GM12878 (cell line): Measurements from ENCODE around the gene FAM163B. TPM values are rescaled to one million over a fixed set of nuclear protein-coding genes. Genes with fewer than 3 reads are reported as not detected.

ENCODE experiments used
- ATAC-seq: fragments of 200-7000 bp; cut with Tn5 transposase; 3 replicates; pipeline ENCODE4 v1.9.1; 2020; ENCODE audit warnings: mild to moderate bottlenecking, moderate library complexity
- BruUV-seq: library from RNA; stranded (reverse); fragments of 400-500 nt; replicated peaks from 2 replicates; lab custom pipeline; 2021; lab: Mats Ljungman, UMichigan
- CTCF ChIA-PET: fragments of 300-600 bp; sonication (Branson Sonifier 250); formaldehyde crosslinking; extraction: SDS; loops from one replicate; lab custom pipeline; 2021; ENCODE audit warnings: inconsistent platforms; lab: Yijun Ruan, JAX
- POLR2A ChIA-PET: fragments of 350-600 bp; formaldehyde crosslinking; extraction: SDS; loops from one replicate; lab custom pipeline; 2021; ENCODE audit warnings: inconsistent platforms; lab: Charles Lee
- RAD21 ChIA-PET: fragments of 300-600 bp; sonication (Branson Sonifier 250); formaldehyde crosslinking; loops from one replicate; lab custom pipeline; 2023; ENCODE audit warnings: antibody characterized with exemption; ENCODE audit not compliant: unreplicated experiment; lab: Charles Lee
- SMC1A ChIA-PET: fragments of 300-600 bp; sonication (Branson Sonifier 250); formaldehyde crosslinking; loops from one replicate; lab custom pipeline; 2023; ENCODE audit not compliant: unreplicated experiment, uncharacterized antibody; lab: Charles Lee
- DNase-seq: peaks from one replicate; pipeline ENCODE4 v3.0.0-alpha.2; 2011; ENCODE audit warnings: low read depth, low spot score
- FAIRE-seq: peaks from 3 replicates; lab custom pipeline; 2011; peaks lifted over from hg19 to GRCh38; lab: Jason Lieb, UNC
- H2AFZ ChIP-seq: 2 replicates; pipeline ENCODE4 v1.6.0; 2011; ENCODE audit warnings: low read depth, low read length, control low read depth; ENCODE audit not compliant: control insufficient read depth
- H3K27ac ChIP-seq: 2 replicates; pipeline ENCODE4 v1.5.1; 2011; ENCODE audit warnings: control low read depth; ENCODE audit not compliant: control insufficient read depth, insufficient read depth
- H3K27me3 ChIP-seq, 2 experiments: replicated peaks in 1 of 2; 2 replicates each; pipeline versions ENCODE4 v1.6.0 to v1.6.1; 2011; ENCODE audit warnings: low read length in 1 of 2; ENCODE audit not compliant: control insufficient read depth in 2 of 2, insufficient read depth in 2 of 2
- H3K36me3 ChIP-seq, 2 experiments: 2 replicates each; pipeline ENCODE4 v1.5.1; 2011; ENCODE audit warnings: low read length in 1 of 2; ENCODE audit not compliant: control insufficient read depth in 2 of 2, insufficient read depth in 2 of 2
- H3K4me1 ChIP-seq: 2 replicates; pipeline ENCODE4 v1.6.1; 2011; ENCODE audit warnings: mild to moderate bottlenecking, low read length, moderate library complexity, mixed read lengths; ENCODE audit not compliant: control insufficient read depth, insufficient read depth
- H3K4me2 ChIP-seq: 2 replicates; pipeline ENCODE4 v1.6.0; 2011; ENCODE audit warnings: control low read depth; ENCODE audit not compliant: control insufficient read depth, insufficient read depth
- H3K4me3 ChIP-seq: fragments of 200-600 bp; sonication (generic); 2 replicates; pipeline ENCODE4 v1.5.1; 2016
- H3K79me2 ChIP-seq: 2 replicates; pipeline ENCODE4 v1.6.0; 2011; ENCODE audit warnings: low read length; ENCODE audit not compliant: control insufficient read depth, insufficient read depth
- H3K9ac ChIP-seq: 2 replicates; pipeline ENCODE4 v1.8.0; 2011; ENCODE audit warnings: low read length, control low read depth, mixed read lengths; ENCODE audit not compliant: control insufficient read depth, insufficient read depth
- H3K9me3 ChIP-seq: replicated peaks from 3 replicates; pipeline ENCODE4 v1.5.1; 2011; ENCODE audit warnings: mild to moderate bottlenecking, low read length; ENCODE audit not compliant: control insufficient read depth, insufficient read depth
- H4K20me1 ChIP-seq: 2 replicates; pipeline ENCODE4 v1.6.0; 2011; ENCODE audit not compliant: control insufficient read depth, insufficient read depth
- BCL11A ChIP-seq: IDR thresholded peaks from 2 replicates; pipeline ENCODE4 v1.6.1; 2011; ENCODE audit warnings: low read depth, low read length
- BHLHE40 ChIP-seq, 2 experiments: fragments of 450-650 bp in 1 of 2; IDR thresholded peaks; 2 replicates each; pipeline ENCODE4 v1.6.1; 2011 to 2017; ENCODE audit warnings: low read depth in 2 of 2, borderline replicate concordance in 1 of 2, improper control_type of control experiment in 1 of 2, low read length in 1 of 2, mild to moderate bottlenecking in 1 of 2
- IKZF1 ChIP-seq: fragments of 450-650 bp; conservative IDR thresholded peaks from 2 replicates; pipeline ENCODE4 v1.6.1; 2017; ENCODE audit warnings: antibody characterized with exemption, mild to moderate bottlenecking
- MTA3 ChIP-seq: IDR thresholded peaks from 2 replicates; pipeline ENCODE4 v1.6.1; 2012; ENCODE audit warnings: low read length, inconsistent platforms, borderline replicate concordance
- NBN ChIP-seq: fragments of 450-650 bp; IDR thresholded peaks from 2 replicates; pipeline ENCODE4 v1.6.1; 2016
- RAD21 ChIP-seq: IDR thresholded peaks from 2 replicates; pipeline ENCODE4 v1.6.1; 2011; ENCODE audit warnings: mild to moderate bottlenecking, low read depth, low read length, moderate library complexity; ENCODE audit not compliant: insufficient read depth
- RELA ChIP-seq: fragments of 450-650 bp; IDR thresholded peaks from 2 replicates; pipeline ENCODE4 v1.8.0; 2014; ENCODE audit warnings: borderline replicate concordance; ENCODE audit not compliant: partially characterized antibody
- RUNX3 ChIP-seq: IDR thresholded peaks from 2 replicates; pipeline ENCODE4 v1.6.1; 2012; ENCODE audit warnings: low read length, inconsistent platforms
- SMAD1 ChIP-seq: fragments of 450-650 bp; IDR thresholded peaks from 2 replicates; pipeline ENCODE4 v1.6.1; 2018; ENCODE audit warnings: mild to moderate bottlenecking, low read depth; ENCODE audit not compliant: partially characterized antibody
- SMC3 ChIP-seq: IDR thresholded peaks from 2 replicates; pipeline ENCODE4 v1.6.1; 2011; ENCODE audit warnings: low read length, improper control_type of control experiment, borderline replicate concordance
- SREBF2 ChIP-seq: IDR thresholded peaks from 2 replicates; pipeline ENCODE4 v1.6.1; 2012; ENCODE audit warnings: mild to moderate bottlenecking, low read length
- TCF12 ChIP-seq: IDR thresholded peaks from 2 replicates; pipeline ENCODE4 v1.6.1; 2011; ENCODE audit warnings: low read depth, mild to moderate bottlenecking, low read length
- WGBS: methylation state at CpG from one replicate; pipeline ENCODE4 v1.1.6; 2016; ENCODE audit warnings: low lambda C conversion rate; ENCODE audit not compliant: insufficient replicate concordance, insufficient coverage; ENCODE audit errors: missing lambda C conversion rate; 5-methylcytosine and 5-hydroxymethylcytosine counted together
- in situ Hi-C: fragments of 300-500 bp; cut with MboI; formaldehyde crosslinking; loops from 9 replicates; pipeline ENCODE4 v1.14.3; 2018; ENCODE audit warnings: mixed read lengths
- intact Hi-C: fragments of 100-400 bp; cut with micrococcal nuclease; formaldehyde crosslinking; loops from one replicate; pipeline ENCODE4 v1.14.2; 2022; ENCODE audit not compliant: unreplicated experiment
- polyA plus RNA-seq, 11 experiments: library from polyadenylated mRNA; depleted of rRNA in 4 of 11; unstranded in 6 of 11; stranded (reverse) in 5 of 11; fragments of >200 nt; fragmentation: Nextera tagmentation in 4 of 11; fragmentation: Illumina TruSeq in 1 of 11; extraction: Ambion mirVana in 4 of 11; extraction: Trizol in 1 of 11; gene quantifications; 1 replicate in 1 of 11; 2 replicates in 10 of 11; pipeline versions ENCODE4 v1.2.1 to v1.2.3, GENCODE V29; 2011 to 2016; ENCODE audit warnings: inconsistent platforms in 2 of 11, missing spikeins in 2 of 11, low read depth in 1 of 11
- total RNA-seq, 4 experiments: library from RNA; depleted of rRNA in 3 of 4; stranded (reverse); fragments of >200 nt in 3 of 4; fragmentation: Illumina TruSeq in 1 of 4; extraction: Trizol in 1 of 4; gene quantifications; 2 replicates each; pipeline versions ENCODE4 v1.2.1 to v1.2.3, GENCODE V29; 2013 to 2021
- TF ChIP-seq, protein P1 (sequence below): fragments of 450-650 bp; IDR thresholded peaks from 2 replicates; pipeline ENCODE4 v1.6.1; 2016; ENCODE audit warnings: mild to moderate bottlenecking
- TF ChIP-seq, protein P2 (sequence below): IDR thresholded peaks from 2 replicates; pipeline ENCODE4 v1.6.1; 2011; ENCODE audit warnings: borderline replicate concordance, low read depth, mild to moderate bottlenecking, moderate library complexity, mixed read lengths, low read length; ENCODE audit not compliant: insufficient read depth; ENCODE audit errors: extremely low read length
- TF ChIP-seq, protein P3 (sequence below): fragments of 450-650 bp; formaldehyde crosslinking; IDR thresholded peaks from 2 replicates; pipeline ENCODE4 v1.4.0; 2020; ENCODE audit warnings: mild to moderate bottlenecking, moderate library complexity
- TF ChIP-seq, protein P4 (sequence below): IDR thresholded peaks from 2 replicates; pipeline ENCODE4 v1.6.1; 2012; ENCODE audit warnings: low read depth, low read length, improper control_type of control experiment

FAM163B gene
- total and polyA plus RNA-seq, 10 of the 15 experiments (the other 5 are each of a cell fraction or from before 2014, with no cell fraction given) = not detected

DNA sequence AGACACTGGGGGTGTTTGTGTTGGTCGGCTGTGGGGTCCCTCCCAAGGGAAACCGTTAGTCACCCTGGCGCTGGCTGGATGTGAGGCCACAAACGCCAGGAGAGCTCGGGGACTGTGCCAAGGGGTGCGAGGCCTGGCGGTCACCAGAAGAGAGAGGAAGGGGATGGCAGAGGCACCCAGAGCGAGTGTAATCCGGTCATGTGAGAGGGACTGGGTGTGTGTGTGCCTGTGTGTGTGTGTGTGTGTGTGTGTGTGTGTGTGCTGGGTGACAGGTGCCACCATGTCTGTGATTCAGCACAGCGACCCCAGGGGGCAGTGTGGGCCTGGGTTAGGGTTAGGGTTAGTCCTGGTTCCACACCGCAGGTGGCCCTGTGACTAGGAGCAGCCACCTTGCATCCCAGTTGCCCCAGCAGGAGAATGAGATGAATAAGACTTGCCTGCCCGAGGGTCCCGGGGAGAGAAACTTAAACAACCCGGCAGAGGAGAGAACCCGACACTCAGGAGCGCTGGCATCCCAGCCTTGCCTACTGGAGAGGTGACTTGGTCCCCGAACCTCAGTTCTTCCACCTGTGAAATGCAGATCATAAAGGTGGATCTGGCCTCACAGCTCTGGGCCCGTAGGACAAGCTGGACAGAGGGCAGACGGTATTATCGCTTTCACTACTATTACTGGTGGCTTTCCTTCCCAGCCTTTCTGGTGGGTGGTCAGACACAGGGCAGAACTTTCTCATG lies 76.1 kb downstream of the FAM163B start:
- peak; percentile 83 for ATAC-seq
- intact Hi-C loops = loop anchor here (2.0 kb wide), 1 partner anchor 194 kb away; no protein-coding TSS in a partner anchor
- no peak for FAIRE-seq
- ChIA-PET SMC1A (no interaction called here), POLR2A (no interaction called here), RAD21 (interaction anchor here (0.6 to 1.7 kb wide), 3 partner anchors 45 to 254 kb away, joined by 3 to 5 read pairs (median 3); no protein-coding TSS in a partner anchor), CTCF (interaction anchor here (0.7 to 0.8 kb wide), 2 partner anchors 72 to 194 kb away, joined by 3 to 4 read pairs; no protein-coding TSS in a partner anchor)
- Histone ChIP-seq H3K4me3 (no peak overlapping the region), H2AFZ (no peak overlapping the region), H3K4me2 (no peak overlapping the region), H4K20me1 (no peaks in the 10 kb centered on the region), H3K79me2 (no peaks in the 10 kb centered on the region), H3K27me3 (peaks cover 8 to 10% of the 10 kb centered on the region in 2 experiments; a peak in 3 of 4 replicates), H3K9me3 (no peaks in the 10 kb centered on the region), H3K4me1 (no peaks in the 10 kb centered on the region), H3K9ac (no peak overlapping the region), H3K27ac (no peak overlapping the region), H3K36me3 (no peaks in the 10 kb centered on the region)
- DNase-seq = peak; percentile 15
- no TSS peak for BruUV-seq
- 20% methylated on average over 20 of the region's 20 CpGs for WGBS
- in situ Hi-C loops = loop anchor here (25.0 kb wide), 1 partner anchor 479 kb away; no protein-coding TSS in a partner anchor
- TF ChIP-seq RELA (no peak), SMC3 (peak; percentile 75), MTA3 (no peak), TCF12 (0 out of 2 replicates have a peak, but pooled peaks have one; percentile 48), RUNX3 (peak; percentile 5; the same call in 1 of the 2 replicates), SMAD1 (no peak), RAD21 (peak; percentile 71), IKZF1 (no peak), BHLHE40 (IDR thresholded peaks at IDR 0.05; ENCODE audit: borderline replicate concordance in 1 of 2, low read depth in 2 of 2, low read length in 1 of 2) (peak; percentile 54 to 76; a peak in 3 of 4 replicates), NBN (peak; percentile 50; the same call in 1 of the 2 replicates), BCL11A (no peak), SREBF2 (no peak)
- TF ChIP-seq, protein P1, sequence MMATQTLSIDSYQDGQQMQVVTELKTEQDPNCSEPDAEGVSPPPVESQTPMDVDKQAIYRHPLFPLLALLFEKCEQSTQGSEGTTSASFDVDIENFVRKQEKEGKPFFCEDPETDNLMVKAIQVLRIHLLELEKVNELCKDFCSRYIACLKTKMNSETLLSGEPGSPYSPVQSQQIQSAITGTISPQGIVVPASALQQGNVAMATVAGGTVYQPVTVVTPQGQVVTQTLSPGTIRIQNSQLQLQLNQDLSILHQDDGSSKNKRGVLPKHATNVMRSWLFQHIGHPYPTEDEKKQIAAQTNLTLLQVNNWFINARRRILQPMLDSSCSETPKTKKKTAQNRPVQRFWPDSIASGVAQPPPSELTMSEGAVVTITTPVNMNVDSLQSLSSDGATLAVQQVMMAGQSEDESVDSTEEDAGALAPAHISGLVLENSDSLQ = peak; percentile 61
- TF ChIP-seq, protein P2, sequence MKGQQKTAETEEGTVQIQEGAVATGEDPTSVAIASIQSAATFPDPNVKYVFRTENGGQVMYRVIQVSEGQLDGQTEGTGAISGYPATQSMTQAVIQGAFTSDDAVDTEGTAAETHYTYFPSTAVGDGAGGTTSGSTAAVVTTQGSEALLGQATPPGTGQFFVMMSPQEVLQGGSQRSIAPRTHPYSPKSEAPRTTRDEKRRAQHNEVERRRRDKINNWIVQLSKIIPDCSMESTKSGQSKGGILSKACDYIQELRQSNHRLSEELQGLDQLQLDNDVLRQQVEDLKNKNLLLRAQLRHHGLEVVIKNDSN = peak; percentile 15
- TF ChIP-seq, protein P3, sequence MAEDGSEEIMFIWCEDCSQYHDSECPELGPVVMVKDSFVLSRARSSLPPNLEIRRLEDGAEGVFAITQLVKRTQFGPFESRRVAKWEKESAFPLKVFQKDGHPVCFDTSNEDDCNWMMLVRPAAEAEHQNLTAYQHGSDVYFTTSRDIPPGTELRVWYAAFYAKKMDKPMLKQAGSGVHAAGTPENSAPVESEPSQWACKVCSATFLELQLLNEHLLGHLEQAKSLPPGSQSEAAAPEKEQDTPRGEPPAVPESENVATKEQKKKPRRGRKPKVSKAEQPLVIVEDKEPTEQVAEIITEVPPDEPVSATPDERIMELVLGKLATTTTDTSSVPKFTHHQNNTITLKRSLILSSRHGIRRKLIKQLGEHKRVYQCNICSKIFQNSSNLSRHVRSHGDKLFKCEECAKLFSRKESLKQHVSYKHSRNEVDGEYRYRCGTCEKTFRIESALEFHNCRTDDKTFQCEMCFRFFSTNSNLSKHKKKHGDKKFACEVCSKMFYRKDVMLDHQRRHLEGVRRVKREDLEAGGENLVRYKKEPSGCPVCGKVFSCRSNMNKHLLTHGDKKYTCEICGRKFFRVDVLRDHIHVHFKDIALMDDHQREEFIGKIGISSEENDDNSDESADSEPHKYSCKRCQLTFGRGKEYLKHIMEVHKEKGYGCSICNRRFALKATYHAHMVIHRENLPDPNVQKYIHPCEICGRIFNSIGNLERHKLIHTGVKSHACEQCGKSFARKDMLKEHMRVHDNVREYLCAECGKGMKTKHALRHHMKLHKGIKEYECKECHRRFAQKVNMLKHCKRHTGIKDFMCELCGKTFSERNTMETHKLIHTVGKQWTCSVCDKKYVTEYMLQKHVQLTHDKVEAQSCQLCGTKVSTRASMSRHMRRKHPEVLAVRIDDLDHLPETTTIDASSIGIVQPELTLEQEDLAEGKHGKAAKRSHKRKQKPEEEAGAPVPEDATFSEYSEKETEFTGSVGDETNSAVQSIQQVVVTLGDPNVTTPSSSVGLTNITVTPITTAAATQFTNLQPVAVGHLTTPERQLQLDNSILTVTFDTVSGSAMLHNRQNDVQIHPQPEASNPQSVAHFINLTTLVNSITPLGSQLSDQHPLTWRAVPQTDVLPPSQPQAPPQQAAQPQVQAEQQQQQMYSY (CRISPR knock-in tag) = no peak
- TF ChIP-seq, protein P4, sequence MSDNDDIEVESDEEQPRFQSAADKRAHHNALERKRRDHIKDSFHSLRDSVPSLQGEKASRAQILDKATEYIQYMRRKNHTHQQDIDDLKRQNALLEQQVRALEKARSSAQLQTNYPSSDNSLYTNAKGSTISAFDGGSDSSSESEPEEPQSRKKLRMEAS = no peak
